Breast epithelium (tissue), 3 donors: ENCODE measurements around the gene FAM114A1.

ENCODE experiments used
- POLR2A ChIP-seq: fragments of 450-650 bp; IDR thresholded peaks from one replicate; pipeline ENCODE4 v1.6.1; 2016; ENCODE audit warnings: antibody characterized with exemption, mild to moderate bottlenecking, moderate library complexity
- TF ChIP-seq, protein P1 (sequence below), 3 donors: fragments of 450-650 bp; IDR thresholded peaks; one replicate each; pipeline ENCODE4 v1.5.1; 2016 to 2017; ENCODE audit warnings: antibody characterized with exemption in 3 of 3, mild to moderate bottlenecking in 3 of 3, moderate library complexity in 3 of 3

DNA sequence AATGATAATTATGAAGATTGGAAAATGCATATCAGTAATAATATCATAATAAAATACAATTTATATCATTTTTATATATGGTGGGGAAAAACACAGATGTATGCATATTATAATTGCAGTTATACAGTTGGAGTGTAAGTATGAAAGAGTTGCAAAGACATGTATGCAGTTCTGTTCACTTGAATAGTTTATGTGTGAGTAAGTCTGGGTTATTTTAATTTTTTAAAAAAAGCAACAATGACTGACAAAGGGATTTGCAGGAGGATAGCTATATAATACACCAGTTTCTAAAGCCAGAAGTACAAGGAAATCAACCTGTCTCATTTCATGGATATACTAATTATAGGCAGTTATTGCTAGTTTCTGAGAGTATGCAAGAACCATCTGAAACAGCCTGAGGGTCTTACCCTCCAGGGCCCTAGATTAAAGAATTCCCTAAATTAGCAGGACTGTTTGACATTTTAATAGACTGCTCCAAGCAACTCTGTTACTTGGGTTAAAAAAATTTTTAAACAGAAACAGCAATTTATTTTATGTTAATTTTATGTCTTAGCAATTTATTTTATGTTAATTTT, 40.2 kb downstream of the FAM114A1 start:
- TF ChIP-seq, protein P1, sequence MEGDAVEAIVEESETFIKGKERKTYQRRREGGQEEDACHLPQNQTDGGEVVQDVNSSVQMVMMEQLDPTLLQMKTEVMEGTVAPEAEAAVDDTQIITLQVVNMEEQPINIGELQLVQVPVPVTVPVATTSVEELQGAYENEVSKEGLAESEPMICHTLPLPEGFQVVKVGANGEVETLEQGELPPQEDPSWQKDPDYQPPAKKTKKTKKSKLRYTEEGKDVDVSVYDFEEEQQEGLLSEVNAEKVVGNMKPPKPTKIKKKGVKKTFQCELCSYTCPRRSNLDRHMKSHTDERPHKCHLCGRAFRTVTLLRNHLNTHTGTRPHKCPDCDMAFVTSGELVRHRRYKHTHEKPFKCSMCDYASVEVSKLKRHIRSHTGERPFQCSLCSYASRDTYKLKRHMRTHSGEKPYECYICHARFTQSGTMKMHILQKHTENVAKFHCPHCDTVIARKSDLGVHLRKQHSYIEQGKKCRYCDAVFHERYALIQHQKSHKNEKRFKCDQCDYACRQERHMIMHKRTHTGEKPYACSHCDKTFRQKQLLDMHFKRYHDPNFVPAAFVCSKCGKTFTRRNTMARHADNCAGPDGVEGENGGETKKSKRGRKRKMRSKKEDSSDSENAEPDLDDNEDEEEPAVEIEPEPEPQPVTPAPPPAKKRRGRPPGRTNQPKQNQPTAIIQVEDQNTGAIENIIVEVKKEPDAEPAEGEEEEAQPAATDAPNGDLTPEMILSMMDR (IDR thresholded peaks at IDR 0.05), result no peak
- TF ChIP-seq POLR2A, result no peak
